HG02571 (cell line): Measurements from ENCODE around the gene FNDC11.
"Not testable (repeated sequence)": the region's sequence is repeated elsewhere in the genome, so short reads cannot be mapped to it uniquely, and the experiment has no call there.

Source experiments
- ATAC-seq: cut with Tn5 transposase; IDR thresholded peaks from one replicate; pipeline ENCODE4 v1.9.1; 2021; ENCODE audit warnings: mild to moderate bottlenecking, moderate library complexity; ENCODE audit not compliant: unreplicated experiment

Gene FNDC11

DNA sequence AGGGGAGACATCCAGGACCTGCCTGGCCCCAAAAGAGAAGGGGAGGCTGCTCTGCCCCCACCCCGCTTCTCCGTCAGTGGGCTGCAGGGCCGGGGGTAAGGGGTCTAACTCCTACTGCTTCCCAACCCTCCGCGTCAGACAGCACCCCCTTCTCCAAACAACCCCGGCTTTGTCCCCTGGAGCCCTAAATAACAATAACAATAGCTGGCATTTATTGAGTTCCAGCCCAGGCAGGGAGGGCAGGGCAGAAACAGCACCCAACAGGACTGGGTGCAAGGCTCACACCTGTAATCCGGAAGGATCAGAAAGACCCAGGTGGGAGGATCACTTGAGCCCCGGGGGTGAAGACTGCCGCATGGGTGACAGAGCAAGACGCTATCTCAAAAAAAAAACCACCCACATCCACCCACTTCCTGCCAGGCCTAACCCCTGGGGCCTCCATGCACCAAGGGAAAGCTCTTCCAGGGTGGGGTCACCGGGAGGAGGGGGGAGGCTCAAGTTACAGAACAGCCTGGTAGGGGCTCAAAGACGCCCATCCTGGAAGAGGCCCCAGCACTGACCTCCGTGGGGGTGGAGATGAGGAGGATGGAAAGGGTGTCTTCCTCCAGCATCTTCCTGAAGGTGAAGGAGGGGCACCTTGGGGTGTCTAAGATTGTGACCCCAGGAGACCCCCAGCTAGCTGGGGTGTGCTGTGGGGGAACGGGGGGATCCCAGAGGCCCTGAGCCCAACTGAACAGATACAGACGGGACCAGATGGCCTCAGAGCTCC, 1.3 kb upstream of the FNDC11 start:
- no peak for ATAC-seq

GRCh38 chr20:63553251-63553932, 567 bp upstream of the FNDC11 start:
- ATAC-seq, result peak; percentile 29

GRCh38 chr20:63554361-63555278, 661 bp downstream of the FNDC11 start:
- ATAC-seq, result no peak

DNA sequence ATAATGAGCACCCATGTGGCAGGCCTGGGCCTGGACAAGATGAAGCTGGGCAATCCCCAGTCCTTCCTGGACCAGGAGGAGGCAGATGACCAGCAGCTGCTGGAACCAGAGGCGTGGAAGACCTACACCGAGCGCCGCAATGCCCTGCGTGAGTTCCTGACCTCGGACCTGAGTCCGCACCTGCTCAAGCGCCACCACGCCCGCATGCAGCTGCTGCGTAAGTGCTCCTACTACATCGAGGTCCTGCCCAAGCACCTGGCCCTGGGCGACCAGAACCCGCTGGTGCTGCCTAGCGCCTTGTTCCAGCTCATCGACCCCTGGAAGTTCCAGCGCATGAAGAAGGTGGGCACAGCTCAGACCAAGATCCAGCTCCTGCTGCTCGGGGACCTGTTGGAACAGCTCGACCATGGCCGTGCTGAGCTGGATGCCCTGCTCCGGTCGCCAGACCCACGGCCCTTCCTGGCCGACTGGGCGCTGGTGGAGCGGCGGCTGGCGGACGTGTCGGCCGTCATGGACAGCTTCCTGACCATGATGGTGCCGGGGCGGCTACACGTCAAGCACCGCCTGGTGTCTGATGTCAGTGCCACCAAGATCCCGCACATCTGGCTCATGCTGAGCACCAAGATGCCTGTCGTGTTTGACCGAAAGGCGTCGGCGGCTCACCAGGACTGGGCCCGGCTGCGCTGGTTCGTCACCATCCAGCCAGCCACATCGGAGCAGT, 1.9 kb downstream of the FNDC11 start:
- no peak for ATAC-seq

- ATAC-seq, result no peak
Observed at GRCh38 chr20:63556873-63557478, 3.0 kb downstream of the FNDC11 start.

DNA sequence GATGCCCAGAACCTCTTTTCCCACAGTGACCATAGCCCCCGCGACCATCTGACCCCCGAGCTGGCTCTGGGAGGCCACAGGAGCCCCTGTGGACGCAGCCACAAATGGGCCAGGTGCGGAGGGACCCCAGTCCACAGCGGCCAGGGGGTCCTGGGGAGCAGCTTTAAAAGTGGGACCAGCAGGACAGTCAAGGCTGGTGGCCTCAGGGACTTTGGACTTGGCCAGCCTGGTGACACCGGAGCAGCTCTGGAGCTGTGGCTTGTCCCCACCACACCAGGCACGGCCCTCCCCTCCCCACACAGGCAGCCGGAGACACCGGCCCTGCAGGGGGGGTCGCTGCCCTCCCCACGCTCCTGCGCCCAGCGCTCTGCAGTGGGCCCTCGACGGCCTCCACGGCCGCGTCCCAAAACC, 3.5 kb downstream of the FNDC11 start:
- no peak for ATAC-seq

DNA sequence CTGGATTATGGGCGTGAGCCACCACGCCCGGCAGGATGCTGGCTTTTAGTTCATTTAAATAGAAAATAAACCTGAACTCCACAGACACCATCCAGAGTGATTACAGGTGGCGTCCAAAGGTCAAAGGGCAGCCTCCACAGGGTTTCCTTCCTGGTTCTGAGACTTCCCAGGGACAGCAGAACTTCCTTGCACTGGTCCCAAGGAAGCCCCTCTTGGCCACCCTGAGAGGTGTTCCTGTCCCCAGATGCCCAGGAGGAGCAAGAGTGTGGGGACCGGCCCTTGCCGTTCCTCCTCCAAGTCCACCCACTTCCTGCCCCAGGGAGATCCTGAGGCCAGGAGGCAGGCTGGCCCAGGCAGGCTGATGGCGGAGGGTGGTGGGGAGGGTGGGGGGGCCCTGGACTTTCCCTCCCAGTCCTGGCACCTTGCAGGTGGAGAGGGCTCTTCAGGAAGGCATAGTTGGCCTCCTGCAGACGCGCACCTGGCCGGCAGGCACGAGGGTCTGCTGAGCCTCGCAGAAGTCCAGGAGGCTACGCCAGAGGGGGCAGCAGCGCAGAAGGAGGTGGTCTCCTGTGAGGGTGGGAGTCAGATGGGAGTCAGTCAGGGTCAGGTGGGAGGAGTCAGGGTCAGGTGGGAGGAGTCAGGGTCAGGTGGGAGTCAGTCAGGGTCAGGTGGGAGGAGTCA, 5.0 kb downstream of the FNDC11 start:
- no peak for ATAC-seq

GRCh38 chr20:63559485-63560332, 5.8 kb downstream of the FNDC11 start:
- ATAC-seq, result not testable (repeated sequence)

- ATAC-seq, result no peak
Observed at GRCh38 chr20:63560333-63560805, 6.4 kb downstream of the FNDC11 start.

DNA sequence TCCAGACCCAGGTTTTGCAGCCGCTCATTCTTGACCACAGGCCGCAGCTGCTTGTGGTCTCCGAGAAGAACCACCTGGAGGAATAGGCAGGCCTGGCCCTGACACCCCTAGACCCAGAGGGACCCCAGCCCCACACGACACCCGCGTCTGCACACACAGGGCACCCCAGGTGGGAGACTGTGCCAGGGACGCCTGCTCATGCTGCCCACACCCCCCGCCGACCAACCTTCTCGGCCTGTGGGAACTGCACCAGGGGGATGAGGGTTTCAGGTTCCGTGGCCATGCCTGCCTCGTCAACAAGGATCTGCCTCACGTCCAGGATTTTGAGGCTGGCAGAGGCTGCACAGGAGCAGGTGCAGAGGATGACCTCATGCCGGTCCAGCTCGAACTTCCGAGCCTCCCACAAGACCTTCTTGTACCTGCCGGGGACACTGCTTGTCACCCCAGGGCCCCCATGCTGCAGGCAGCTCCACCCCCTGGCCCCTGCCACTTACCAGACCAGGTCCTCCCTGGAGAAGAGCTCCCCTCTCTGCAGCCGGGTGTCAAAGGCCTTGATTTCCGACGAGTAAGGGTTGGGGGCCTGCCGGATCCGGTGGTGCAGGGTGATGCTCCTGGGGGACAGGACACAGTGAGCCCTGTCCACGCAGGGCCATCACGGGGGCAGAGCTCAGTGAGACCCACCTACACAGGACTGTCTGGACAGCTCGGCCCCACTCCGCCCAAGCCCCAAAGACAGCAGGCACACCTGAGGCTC, 7.1 kb downstream of the FNDC11 start:
- no peak for ATAC-seq

- ATAC-seq, result no peak
Observed at GRCh38 chr20:63561624-63562396, 7.9 kb downstream of the FNDC11 start.

DNA sequence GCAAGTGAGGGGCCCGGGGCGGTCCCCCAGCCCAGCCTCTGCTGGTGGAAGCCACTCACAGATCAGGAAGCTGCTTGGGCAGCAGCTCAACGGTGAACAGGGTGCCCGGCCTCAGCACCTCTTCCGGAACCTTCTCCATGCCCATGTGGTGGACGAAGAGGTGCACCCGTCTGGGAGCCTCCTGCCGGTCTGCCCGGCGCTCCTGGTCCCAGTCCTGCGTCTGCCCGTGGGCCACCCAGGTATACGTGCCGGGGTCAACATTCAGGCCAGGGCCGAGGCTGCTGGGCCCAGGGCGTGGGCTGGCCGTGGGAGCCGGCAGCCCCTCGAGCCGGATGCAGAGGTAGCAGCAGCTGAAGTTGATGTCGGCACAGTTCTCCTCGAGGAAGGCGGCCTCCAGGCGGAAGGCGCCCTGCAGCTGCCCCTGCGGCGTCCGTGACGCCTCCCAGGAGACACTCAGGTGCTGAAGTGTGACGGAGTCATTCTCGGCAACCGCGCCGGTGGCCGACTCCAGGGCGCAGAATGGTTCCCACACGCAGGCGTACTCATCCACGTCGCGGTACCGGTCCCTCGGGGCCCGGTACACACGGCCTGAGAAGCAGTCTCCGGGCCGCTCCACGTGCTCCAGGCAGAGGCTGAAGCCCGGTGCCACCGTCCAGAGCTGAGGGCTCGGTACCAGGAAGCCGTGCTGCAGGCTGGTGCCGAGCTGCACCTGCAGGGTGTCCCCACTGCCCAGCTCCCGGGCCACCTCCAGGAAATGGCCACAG, 8.7 kb downstream of the FNDC11 start:
- ATAC-seq, result no peak

DNA sequence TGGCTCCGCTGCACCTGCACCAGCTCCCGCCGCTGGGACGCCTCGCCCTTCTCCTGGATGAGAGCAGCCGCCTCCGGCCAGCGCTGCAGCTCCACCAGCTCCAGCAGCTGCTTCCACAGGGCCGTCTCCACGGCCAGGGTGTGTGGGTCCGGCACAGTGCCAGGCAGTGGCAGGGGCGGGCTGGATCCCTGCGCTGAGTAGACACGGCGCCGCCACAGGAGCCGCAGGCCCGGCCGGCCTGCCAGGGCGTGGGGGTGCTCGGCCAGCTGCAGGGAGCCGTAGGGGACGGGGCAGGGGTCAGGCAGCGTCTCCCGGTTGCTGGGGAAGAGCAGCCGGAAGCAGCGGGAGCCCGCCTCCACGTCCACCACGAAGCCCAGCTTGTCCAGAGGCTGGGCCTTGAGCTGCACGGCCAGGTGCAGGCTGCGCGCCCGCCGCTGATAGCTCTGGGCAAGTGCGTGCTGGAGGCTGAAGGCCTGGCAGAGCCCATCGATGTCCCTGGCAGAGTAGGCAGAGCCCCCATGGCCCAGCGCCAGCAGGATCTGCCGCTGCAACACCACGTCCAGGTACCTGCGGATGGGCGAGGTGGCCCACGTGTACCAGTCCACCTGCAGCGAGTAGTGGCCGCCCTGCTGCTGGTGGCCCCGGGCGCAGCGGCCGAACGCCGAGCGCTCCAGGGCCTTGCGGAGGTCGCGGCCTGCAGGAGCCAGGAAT, 9.4 kb downstream of the FNDC11 start:
- ATAC-seq, result no peak

GRCh38 chr20:63564036-63564810, 10.3 kb downstream of the FNDC11 start:
- ATAC-seq, result no peak

DNA sequence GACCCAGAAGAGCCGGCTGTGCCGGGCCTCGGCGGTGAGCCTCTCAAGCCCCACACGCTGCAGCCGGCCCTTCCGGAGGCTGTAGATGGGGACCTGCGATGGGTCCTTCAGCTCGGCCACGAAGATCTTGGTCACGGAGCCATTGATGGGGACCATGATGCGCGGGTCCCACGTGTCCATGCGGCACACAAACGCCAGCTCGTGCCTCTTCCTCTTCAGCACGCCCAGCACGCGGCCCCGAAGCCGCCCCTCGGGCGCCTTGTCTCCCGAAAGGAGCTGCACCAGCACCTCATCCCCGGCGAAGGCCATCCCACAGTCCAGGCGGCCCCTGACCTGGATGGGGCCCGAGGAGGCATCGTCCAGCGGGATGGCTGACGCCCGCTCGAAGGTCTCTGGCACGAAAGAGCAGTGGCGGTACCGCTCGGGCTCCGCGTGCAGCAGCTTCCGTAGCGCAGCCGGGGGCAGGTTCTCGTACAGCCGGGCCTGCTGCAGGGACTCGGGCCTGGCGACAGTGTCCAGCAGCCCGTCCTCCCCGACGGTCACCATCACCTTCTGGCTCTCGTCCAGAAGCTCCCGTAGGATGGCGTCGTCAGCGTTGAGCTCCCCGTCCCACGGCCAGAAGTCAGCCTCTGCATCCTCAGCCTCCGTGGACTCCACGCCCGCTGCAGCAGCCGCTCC, 11.2 kb downstream of the FNDC11 start:
- ATAC-seq, result no peak
